Astrocyte of the spinal cord (primary cell): ENCODE measurements around the gene CTIF.

ENCODE experiments used
- DNase-seq: peaks from one replicate; pipeline ENCODE4 v3.0.0; 2011; ENCODE audit warnings: low read depth, low spot score
- H3K4me3 ChIP-seq: 2 replicates; pipeline ENCODE4 v1.5.1; 2011; ENCODE audit warnings: low read depth, mild to moderate bottlenecking, low read length, moderate library complexity
- in situ Hi-C: cut with HindIII; loops from 2 replicates; pipeline ENCODE4 v1.10.0; 2017; ENCODE audit warnings: low sequenced_read_pairs
- TF ChIP-seq, protein P1 (sequence below): IDR thresholded peaks from 2 replicates; pipeline ENCODE4 v1.5.1; 2012; ENCODE audit warnings: low read depth, mild to moderate bottlenecking, low read length, inconsistent platforms

The CTIF gene

DNA sequence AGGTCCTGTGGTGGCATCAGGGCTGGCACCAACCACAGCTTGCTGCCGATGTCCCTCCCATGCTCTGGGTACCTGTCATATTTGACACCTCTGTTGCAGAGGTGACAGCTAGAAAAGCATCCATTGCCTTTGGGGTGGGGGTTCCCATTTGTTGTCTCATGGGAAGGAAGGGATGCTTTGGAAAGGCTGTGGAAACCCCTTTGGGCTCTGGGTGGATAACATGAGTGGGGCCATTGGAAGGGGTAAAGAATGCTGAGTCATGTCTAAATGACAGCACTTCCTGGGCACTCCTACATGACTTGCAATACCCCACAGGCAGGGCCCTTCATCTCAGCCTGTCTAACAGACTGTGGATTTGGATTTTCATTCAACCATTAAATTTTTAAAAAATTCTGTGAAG, 27.8 kb downstream of the CTIF start:
- no peak for DNase-seq
- H3K4me3 ChIP-seq = no peak overlapping the region
- TF ChIP-seq, protein P1, sequence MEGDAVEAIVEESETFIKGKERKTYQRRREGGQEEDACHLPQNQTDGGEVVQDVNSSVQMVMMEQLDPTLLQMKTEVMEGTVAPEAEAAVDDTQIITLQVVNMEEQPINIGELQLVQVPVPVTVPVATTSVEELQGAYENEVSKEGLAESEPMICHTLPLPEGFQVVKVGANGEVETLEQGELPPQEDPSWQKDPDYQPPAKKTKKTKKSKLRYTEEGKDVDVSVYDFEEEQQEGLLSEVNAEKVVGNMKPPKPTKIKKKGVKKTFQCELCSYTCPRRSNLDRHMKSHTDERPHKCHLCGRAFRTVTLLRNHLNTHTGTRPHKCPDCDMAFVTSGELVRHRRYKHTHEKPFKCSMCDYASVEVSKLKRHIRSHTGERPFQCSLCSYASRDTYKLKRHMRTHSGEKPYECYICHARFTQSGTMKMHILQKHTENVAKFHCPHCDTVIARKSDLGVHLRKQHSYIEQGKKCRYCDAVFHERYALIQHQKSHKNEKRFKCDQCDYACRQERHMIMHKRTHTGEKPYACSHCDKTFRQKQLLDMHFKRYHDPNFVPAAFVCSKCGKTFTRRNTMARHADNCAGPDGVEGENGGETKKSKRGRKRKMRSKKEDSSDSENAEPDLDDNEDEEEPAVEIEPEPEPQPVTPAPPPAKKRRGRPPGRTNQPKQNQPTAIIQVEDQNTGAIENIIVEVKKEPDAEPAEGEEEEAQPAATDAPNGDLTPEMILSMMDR = no peak
- in situ Hi-C loops = no loop called here

DNA sequence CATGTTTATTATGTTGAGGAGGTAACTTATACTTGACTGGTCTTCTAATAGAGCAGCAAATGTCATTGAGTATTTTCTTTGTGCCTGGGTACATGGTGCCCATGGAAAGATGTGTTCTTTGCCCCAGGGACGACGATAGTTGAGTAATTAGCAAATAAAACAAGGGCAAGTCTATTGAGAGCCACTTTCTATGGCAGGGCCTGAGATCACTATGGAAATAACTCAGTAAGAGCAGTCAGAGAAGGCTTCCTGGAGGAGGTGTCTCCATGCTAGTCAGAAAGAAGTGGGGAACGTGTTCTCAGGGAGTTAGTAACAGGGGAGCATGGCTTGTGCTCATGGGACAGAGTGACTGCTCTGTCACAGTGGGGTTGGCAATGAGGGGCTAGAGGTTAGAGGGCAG, 28.6 kb downstream of the CTIF start:
- in situ Hi-C loops = no loop called here
- no peak for DNase-seq
- TF ChIP-seq, protein P1 = no peak
- H3K4me3 ChIP-seq = no peak overlapping the region

DNA sequence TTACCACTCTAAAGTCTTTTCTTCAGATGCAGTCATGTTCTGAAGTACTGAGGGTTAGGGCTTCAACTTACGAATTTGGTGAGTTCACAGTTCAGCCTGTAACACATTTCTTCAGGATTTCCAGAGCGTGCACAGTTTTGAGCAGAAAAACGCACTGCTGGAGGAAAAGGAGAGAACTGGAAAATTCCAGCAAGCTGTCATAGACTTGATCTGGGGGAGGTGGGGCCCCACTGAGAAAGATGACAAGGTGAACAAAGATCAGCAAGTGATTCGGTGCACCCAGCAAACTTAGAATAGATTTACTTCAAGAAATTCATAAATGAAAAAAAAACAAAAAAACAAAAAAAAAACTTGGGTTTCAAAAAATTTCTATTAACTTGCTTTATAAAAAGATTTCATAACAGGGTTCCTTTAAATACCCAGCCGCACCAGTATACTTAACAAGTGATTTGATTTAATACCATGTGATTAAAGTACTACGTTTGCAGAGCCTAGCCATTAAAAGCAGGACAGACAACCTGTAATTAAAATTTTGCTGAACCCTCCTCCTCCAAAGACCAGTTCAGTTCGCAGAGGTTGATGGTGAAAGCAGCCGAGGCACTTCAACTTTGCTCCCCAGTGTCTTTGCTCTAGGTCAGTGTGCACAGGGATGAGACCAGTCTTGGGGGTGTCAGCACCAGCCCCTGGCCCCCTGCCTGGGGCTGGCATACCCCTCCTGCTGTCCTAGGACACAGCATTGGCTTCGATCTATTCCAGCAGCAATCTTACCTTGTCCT, 30.5 kb downstream of the CTIF start:
- in situ Hi-C loops = no loop called here
- no peak overlapping the region for H3K4me3 ChIP-seq
- TF ChIP-seq, protein P1 = no peak
- no peak for DNase-seq

DNA sequence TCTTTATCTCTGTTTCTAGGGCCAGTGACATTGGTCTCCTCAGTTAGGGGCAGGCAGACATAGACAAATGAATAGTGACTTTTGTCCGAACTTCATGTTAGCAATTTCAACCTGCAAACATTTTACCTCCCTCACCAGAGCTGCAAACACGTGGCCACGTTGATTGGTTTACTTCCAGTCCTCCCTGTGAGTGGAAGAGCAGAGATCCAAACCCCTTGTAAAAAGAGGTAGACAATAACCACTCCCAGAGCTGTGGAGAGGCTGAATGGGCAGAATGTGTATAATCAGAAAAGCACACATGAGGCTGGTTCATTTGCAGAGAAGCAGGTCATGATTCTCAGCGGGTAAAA, 31.1 kb downstream of the CTIF start:
- in situ Hi-C loops = no loop called here
- TF ChIP-seq, protein P1 = no peak
- no peak for DNase-seq
- H3K4me3 ChIP-seq = no peak overlapping the region

DNA sequence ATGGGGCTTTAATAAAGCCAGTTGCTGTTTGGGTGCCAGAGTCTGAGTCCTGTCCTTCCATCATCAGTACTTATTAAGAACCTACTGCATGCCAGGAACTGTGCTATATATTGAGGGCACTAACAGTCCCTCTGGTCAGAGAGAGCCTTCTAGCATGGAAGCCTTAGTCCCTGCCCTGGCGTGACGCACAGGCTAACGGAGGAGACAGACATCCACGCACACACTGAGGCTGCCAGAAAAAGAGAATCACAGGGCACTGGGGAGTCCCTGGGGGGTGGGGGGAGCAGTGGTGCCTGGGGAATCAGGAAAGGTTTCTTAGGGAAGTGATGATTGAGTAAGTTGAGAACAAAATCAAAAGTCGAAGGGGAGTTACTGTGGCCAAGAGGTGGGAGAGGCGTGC, 31.5 kb downstream of the CTIF start:
- in situ Hi-C loops = no loop called here
- H3K4me3 ChIP-seq = no peak overlapping the region
- DNase-seq = no peak
- TF ChIP-seq, protein P1 = no peak

DNA sequence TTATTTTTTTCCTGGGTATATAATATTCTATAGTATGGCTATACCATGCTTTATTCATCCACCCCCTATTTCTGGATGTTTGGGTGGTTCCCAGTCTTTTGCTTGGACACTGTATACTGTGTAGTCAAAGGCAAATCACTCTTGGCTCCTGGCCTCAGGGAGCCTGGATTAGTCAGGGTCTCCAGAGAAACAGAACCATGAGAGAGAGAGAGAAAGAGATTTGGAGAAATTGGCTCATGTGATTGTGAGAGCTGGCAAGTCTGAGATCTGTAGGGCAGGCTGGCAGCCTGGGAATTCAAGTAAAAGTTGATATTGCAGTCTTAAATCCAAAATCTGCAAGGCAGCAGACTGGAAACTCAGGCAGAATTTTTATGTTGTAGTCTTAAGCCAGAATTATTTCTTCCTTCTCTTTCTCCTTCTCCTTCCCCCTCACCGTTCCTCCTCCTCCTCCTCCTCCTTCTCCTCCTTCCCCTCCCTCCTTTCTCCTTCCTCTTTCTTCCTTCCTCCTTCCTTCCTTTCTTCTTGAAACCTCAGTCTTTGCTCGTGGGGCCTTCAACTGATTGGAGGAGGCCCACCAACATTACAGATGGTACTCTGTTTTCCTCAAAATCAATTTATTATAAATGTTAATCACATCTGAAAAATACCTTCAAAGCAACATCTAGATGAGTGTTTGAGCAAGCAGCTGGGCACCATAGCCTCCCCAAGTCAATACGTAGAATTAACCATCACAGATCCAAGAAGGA, 33.0 kb downstream of the CTIF start:
- DNase-seq = no peak
- TF ChIP-seq, protein P1 = no peak
- in situ Hi-C loops = no loop called here
- H3K4me3 ChIP-seq = no peak overlapping the region
